GM18508 (cell line): ENCODE results near the gene HHAT.

Experiments used
- ATAC-seq: cut with Tn5 transposase; IDR thresholded peaks from one replicate; pipeline ENCODE4 v1.9.1; 2021; ENCODE audit warnings: moderate number of reproducible peaks; ENCODE audit not compliant: insufficient read depth, unreplicated experiment

Gene HHAT

GRCh38 chr1:210582205-210582970 is 253.7 kb downstream of the HHAT start:
- peak; percentile 53 for ATAC-seq

GRCh38 chr1:210584439-210585113 is 255.9 kb downstream of the HHAT start:
- ATAC-seq, result no peak

- no peak for ATAC-seq
Measured at GRCh38 chr1:210586771-210587170, 258.1 kb downstream of the HHAT start.

GRCh38 chr1:210587566-210587965 is 258.9 kb downstream of the HHAT start:
- ATAC-seq, result no peak

- no peak for ATAC-seq
Measured at GRCh38 chr1:210588357-210588756, 259.7 kb downstream of the HHAT start.

GRCh38 chr1:210588946-210589345 is 260.2 kb downstream of the HHAT start:
- no peak for ATAC-seq

- ATAC-seq, result no peak
Measured at GRCh38 chr1:210591214-210591613, 262.5 kb downstream of the HHAT start.

- no peak for ATAC-seq
Measured at GRCh38 chr1:210594605-210595004, 265.9 kb downstream of the HHAT start.

GRCh38 chr1:210596641-210597040 is 267.9 kb downstream of the HHAT start:
- no peak for ATAC-seq

GRCh38 chr1:210597555-210598134 is 268.9 kb downstream of the HHAT start:
- no peak for ATAC-seq

- no peak for ATAC-seq
Measured at GRCh38 chr1:210598135-210598652, 269.5 kb downstream of the HHAT start.

- ATAC-seq, result no peak
Measured at GRCh38 chr1:210600421-210601159, 271.9 kb downstream of the HHAT start.

- ATAC-seq, result no peak
Measured at GRCh38 chr1:210603123-210603522, 274.4 kb downstream of the HHAT start.

GRCh38 chr1:210605099-210605498 is 276.4 kb downstream of the HHAT start:
- no peak for ATAC-seq

- no peak for ATAC-seq
Measured at GRCh38 chr1:210607361-210607760, 278.7 kb downstream of the HHAT start.

GRCh38 chr1:210608767-210609166 is 280.1 kb downstream of the HHAT start:
- ATAC-seq, result no peak

- ATAC-seq, result no peak
Measured at GRCh38 chr1:210616356-210616755, 287.7 kb downstream of the HHAT start.

- no peak for ATAC-seq
Measured at GRCh38 chr1:210617293-210617692, 288.6 kb downstream of the HHAT start.

GRCh38 chr1:210618369-210618768 is 289.7 kb downstream of the HHAT start:
- ATAC-seq, result no peak

GRCh38 chr1:210620867-210621488 is 292.3 kb downstream of the HHAT start:
- no peak for ATAC-seq
